Activated CD4-positive, alpha-beta T cell treated with anti-CD3 and anti-CD28 coated beads, Interleukin-10, Interleukin-2, amounts not matched to agents 100 ng/mL and 50 ng/mL, durations not matched to agents 16 hours and 8 hours (primary cell): ENCODE measurements around the gene GRXCR2.
"Not testable (repeated sequence)": the region's sequence is repeated elsewhere in the genome, so short reads cannot be mapped to it uniquely, and the experiment has no call there.

Experiments used
- DNase-seq: peaks from one replicate; pipeline ENCODE4 v3.0.0-alpha.2; 2020

The GRXCR2 gene, protein sequence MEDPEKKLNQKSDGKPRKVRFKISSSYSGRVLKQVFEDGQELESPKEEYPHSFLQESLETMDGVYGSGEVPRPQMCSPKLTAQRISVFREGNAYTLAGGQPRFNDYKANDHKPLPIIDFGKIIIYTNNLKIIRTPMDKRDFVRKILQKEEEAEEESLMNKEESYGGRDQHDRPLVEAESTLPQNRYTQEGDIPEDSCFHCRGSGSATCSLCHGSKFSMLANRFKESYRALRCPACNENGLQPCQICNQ

DNA sequence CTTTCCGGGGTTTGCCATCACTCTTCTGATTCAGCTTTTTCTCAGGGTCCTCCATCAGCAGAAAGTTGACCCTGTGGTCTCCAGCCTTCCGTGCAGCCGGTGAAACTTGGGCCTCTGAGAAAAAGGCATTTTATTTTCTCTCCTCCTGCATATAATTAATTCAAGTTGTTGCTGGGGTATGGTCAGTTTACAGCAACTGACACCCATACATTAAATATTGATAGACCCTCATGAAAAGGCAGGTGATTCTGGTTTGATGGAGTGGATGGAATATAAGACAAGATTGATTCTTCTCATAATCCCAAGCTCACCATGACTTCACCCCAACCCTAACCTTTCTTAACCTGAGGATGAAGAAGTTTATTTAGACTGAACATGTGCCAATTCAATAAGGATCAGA, at the start of gene GRXCR2:
TSS of gene GRXCR2 (minus strand) at position 101 of the 400 bp plus-strand sequence. CDS start at position 55, 46 bp downstream.
- no peak for DNase-seq

DNA sequence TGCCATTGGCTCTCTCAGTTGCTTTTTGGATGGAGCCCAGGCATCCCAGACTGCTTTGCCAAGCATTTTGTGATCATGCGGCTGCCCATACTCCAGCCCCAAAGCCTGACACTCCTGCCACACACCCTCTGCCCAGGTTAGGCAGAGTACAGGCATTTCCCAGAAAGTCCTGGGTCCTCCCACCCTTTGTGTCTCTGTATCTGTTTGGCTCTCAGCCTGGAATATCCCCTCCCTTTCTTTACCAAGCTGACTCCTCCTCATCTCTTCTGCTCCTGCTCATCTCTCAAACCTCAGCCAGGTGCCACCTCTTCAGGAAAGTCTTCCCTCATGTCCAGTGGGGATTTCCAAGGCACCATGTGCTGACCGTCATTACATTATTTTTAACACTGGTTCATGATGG, 49.2 kb upstream of the GRXCR2 start:
- no peak for DNase-seq

DNA sequence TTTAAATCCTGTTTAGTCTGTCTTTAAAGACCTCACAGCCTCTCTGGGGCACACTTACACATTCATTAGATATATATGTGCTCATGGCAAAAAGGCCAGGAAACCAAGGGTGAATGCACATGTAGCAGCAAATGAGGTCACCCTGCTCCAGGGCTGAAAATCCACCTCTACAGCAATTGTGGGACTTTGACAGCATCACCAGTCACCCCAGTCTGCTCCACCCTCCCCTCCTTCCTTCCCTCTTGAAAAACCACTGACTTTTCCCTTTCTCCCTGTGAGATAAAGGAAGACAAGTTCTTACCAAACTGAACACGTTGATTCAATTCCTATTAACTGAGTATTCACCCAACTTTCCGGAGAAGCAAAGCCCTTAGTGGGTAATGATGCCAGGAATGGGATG, 48.4 kb upstream of the GRXCR2 start:
- DNase-seq: no peak

DNA sequence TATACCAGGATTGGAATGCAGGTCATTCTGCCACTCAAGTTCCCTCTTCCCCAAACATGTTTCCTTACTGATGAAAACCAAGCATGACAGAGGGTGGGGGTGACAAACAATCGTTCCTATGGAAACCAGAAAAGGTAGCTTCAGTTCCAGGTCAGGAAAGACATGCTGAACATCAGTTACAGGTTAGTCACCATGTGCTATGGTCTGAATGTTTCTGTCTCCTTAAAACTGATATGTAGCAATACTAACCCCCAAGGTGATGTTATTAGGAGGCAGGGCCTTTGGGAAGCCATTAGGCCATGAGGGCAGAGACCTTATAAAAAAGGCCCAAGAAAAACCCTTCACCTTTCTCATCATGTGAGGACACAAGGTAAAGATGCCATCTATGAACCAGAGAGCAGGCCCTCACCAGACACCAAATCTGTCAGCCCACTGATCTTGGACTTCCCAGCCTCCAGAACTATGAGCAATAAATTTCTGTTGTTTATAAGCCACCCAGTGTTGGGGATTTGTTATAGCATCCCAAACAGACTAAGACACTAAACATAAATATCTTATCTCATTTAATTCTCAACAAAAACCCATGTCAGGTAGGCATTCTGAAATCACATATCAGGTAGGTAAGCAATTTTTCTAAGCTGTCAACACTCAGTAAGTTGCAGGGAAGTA, 47.9 kb upstream of the GRXCR2 start:
- no peak for DNase-seq

DNA sequence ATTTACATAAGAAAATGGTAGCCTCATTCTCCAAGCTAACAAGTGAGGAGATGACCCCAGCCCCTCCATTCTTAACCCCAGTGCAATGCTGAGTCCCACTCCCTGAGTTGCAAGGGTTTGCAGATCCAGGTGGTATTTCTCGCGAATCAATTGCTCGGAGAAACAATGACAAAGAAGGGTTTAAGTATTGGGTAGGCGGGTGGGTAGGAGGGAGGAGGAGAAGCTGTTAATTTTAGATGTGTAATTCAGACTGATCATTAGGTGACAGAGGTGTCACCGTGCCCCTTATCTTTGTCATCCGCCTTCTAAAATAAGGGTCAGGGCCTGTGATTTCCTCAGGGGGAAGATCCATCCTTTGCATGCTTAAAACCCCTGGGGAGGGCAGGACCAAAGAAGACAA, 46.6 kb upstream of the GRXCR2 start:
- DNase-seq: no peak

DNA sequence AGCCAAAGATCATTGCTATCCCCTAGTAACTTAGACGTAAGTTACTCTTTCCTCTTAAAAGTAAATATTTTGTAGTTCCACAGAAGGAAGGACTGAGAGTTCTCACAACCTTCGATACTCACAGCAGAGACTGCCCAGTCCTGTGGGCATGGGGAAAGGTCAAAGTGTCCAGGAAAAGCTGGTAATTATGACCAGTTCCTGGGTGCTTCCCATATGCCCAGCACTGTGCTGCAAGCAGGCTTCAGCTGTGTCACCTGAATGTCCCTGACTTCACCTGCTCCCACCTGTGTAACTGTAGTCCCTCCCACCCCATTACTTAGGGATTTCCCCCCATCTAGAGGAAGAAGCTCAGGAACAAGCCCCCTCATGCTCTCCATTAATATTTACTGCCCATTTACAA, 45.6 kb upstream of the GRXCR2 start:
- DNase-seq: no peak

DNA sequence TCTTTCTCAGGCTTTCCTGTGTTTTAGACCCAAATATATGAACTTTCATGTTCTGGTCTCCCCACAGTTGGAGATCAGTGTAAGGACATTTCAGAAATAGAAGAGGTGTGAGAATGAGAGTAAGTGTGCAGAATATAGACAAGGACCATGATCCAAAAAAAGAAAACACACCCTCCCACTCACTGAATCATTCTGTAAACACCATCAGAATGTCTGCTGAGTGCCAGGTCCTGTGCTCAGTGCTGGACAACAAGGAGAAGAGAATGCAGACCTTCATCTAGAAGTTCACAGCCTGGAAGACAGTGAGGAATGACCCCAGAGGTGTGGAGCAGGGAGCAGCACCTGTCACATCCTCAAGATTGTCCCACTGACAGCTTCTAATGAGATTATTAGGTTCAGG, 44.5 kb upstream of the GRXCR2 start:
- DNase-seq: no peak

DNA sequence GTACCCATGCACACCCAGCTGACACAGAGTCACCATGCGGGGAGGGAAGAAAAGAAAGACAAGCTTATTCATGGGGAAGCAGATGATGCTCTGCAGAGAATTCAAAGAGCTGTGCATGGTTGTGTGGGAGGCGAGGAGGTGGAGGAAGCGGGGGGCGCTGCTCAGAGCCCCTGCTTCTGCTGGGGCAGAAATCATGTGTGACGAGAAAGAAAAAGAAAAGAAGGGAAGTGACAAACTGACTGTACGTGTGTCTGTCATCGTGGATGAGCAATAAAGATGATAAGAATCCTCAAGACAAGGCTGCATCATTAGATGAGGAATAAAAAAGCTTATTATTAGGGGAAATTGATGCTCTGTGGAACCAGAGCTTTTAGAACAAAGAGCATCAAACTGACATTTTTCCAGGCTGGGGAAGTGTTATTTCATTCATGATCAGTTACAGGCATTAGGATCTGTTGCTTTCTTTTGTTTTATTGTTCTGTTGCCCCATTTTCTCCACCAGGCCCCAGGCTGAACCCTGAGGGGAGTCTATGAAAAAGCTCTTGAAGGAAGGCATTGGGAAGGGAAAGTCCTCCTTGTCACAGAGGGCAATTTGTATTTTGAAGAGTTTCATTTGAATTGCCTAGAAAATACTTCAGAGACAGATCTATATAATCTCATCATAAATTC, 43.3 kb upstream of the GRXCR2 start:
- DNase-seq: no peak

DNA sequence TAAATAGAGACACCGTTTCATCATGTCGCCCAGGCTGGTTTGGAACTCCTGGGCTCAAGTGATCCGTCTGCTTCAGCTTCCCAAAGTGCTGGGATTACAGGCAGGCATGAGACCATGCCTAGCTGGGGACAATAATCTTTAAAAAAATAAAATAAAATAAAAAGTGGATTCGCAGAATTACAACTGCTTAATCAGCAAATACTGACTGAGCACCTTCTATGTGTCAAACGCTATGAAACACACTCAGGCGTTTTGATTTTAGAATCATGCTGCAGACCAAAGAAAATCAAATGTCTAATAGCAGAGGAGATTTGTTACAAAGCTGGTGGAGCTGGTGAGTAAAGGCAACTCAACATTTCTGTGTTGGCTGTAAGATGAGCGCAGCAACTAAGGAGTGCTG, 40.9 kb upstream of the GRXCR2 start:
- DNase-seq: no peak

DNA sequence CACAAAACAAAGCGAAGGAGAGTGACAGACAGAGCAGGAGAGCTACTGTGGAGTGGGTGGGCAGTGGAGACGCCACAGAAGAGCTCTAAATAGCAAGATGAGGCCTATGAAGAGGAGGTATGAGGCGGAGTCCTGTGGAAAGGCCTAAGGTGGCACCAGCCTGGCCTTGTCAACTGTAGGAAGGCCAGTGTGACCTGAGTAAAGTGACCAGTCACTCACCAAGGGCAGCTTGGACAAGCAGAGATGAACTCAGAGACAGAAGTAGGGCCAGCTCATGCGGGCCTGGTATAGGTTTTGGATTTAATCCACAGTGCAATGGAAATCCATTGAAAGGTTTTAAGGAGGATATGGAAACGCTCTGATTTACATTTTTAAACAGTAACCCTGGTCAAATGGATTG, 39.8 kb upstream of the GRXCR2 start:
- DNase-seq: no peak

GRCh38 chr5:145912019-145912418, 39.2 kb upstream of the GRXCR2 start:
- DNase-seq: no peak

GRCh38 chr5:145911164-145911563, 38.4 kb upstream of the GRXCR2 start:
- DNase-seq: no peak

DNA sequence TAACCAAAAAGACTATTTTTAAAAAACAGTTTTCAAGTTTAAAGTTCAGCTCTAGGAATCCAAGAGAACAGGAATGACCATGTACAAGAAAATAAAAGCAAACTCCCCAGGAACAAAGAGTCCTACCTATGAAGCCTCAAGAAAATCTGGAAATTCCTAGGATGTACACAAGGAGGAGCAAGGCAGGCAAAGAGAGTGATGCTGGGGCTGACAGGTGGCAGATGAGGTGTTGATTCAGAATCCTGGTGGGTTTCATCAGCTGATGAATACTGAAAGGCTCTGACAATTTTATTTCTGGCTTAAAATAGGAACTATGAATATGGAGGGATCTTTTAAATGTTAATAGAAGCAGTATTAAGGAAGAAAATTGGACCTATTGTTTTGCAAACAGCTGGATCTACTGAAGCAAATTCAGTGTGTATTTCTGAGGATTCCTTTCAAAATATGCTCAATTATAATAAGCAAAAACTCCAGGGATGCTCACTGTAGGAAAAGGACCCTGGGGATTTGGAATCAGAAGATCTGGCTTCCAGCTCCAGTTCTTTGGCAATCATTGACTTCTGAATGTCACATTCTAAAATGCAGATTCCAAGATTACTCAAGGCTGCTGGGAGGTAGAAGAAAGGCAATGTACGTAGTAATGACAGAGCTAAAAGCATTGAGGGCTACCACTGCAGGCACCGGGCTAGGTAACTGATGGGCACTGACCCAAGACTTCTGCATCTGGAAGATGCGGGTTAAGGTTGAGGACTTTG, 35.6 kb upstream of the GRXCR2 start:
- DNase-seq: no peak

DNA sequence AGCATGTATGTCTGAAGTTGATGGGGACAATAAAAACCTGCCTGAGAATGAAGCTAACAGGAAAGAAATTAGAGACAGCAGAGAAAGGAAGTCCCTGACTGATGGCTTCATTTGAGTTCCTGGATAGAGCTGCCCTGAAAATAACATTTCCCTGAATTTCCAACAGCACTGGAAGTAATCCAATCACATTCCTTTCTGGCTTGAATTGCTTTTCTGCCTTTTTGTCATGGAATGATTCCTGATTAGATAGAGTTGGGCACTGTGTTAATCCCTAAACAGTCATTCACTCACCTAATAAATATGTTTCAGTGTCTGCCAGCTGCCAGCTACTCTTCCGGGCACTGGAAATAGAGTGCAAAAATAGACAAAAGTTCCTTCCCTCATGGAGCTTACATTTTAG, 33.6 kb upstream of the GRXCR2 start:
- DNase-seq: no peak

DNA sequence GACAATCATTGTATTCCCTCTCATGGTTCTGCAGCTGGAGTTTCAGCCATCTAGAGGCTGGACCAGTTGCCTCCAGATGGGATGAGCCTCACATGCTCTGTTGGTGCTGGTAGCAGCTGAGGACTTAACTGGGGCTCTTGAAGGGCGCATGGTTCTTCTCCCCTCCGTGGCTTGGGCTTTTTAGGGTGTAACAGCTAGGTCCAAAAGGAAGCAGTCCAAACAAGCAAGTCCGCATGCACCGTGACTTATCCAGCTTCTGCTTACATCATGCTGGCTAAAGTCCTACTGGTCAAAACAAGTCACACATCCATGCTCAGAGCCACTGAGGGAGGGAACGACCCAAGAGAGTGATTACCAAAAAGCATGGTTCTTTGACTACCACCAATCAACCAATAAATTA, 31.9 kb upstream of the GRXCR2 start:
- DNase-seq: no peak

DNA sequence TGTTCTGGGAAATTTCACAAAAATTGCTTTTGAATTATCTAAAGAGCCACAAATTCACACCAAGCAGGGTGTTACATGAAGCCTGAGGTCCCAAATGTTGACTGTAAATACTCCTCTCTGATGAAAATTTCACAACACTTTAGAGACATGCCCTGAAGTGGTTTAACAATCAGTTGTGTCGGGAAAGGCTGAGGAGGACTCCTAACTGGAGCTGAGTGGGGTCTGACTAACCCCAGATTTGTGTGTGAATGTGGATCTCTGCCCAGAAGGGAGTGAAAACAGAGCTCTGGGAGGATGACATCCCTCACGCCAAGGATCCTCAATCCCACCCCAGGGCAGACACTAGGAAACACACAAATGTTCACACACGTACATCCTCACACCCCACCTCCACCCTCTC, 31.1 kb upstream of the GRXCR2 start:
- DNase-seq: no peak

- DNase-seq: no peak
Observed at GRCh38 chr5:145903113-145903512, 30.3 kb upstream of the GRXCR2 start.

- DNase-seq: no peak
Observed at GRCh38 chr5:145902421-145902820, 29.6 kb upstream of the GRXCR2 start.

GRCh38 chr5:145898171-145898570, 25.4 kb upstream of the GRXCR2 start:
- no peak for DNase-seq

GRCh38 chr5:145891378-145891777, 18.6 kb upstream of the GRXCR2 start:
- DNase-seq: not testable (repeated sequence)

- no peak for DNase-seq
Observed at GRCh38 chr5:145889611-145890010, 16.8 kb upstream of the GRXCR2 start.

- no peak for DNase-seq
Observed at GRCh38 chr5:145887976-145888574, 15.3 kb upstream of the GRXCR2 start.

- DNase-seq: no peak
Observed at GRCh38 chr5:145887217-145887616, 14.4 kb upstream of the GRXCR2 start.
